Measurements from ENCODE around the gene UGT1A3.

The UGT1A3 gene

GRCh38 chr2:233810385-233810784 is 81.5 kb downstream of the UGT1A3 start:
- Histone ChIP-seq H3K27me3 (ENCODE audit: insufficient read depth, poor library complexity, severe bottlenecking) (no peaks in the 10 kb centered on the region), H3K27ac (replicated peaks) (no peak overlapping the region), H3K4me3 (replicated peaks; ENCODE audit: insufficient read depth, low read length) (no peak overlapping the region)
- DNase-seq (ENCODE audit: low read depth in 1 of 2, low spot score in 1 of 2) = no peak
- no peak for TF ChIP-seq REST (IDR thresholded peaks at IDR 0.05; ENCODE audit: insufficient replicate concordance, low read depth)
- TF ChIP-seq CTCF (IDR thresholded peaks at IDR 0.05; ENCODE audit: insufficient read depth, low read length) = no peak
- TF ChIP-seq SPI1 (IDR thresholded peaks at IDR 0.05; ENCODE audit: borderline replicate concordance, low read depth) = no peak
- no peak for TF ChIP-seq GABPA (IDR thresholded peaks at IDR 0.05; ENCODE audit: low read depth)
- TF ChIP-seq POLR2AphosphoS5 (IDR thresholded peaks at IDR 0.05; ENCODE audit: low read depth) = no peak

- Histone ChIP-seq H3K4me3 (replicated peaks; ENCODE audit: insufficient read depth, low read length) (no peak overlapping the region), H3K27ac (replicated peaks) (no peak overlapping the region), H3K27me3 (ENCODE audit: insufficient read depth, poor library complexity, severe bottlenecking) (no peaks in the 10 kb centered on the region)
- TF ChIP-seq GABPA (IDR thresholded peaks at IDR 0.05; ENCODE audit: low read depth) = no peak
- no peak for TF ChIP-seq REST (IDR thresholded peaks at IDR 0.05; ENCODE audit: insufficient replicate concordance, low read depth)
- TF ChIP-seq POLR2AphosphoS5 (IDR thresholded peaks at IDR 0.05; ENCODE audit: low read depth) = no peak
- TF ChIP-seq CTCF (IDR thresholded peaks at IDR 0.05; ENCODE audit: insufficient read depth, low read length) = no peak
- no peak for TF ChIP-seq SPI1 (IDR thresholded peaks at IDR 0.05; ENCODE audit: borderline replicate concordance, low read depth)
- DNase-seq (ENCODE audit: low read depth in 1 of 2, low spot score in 1 of 2) = no peak
These were observed 82.2 kb downstream of the UGT1A3 start for GRCh38 chr2:233811087-233811486.

- H3K27me3 ChIP-seq (ENCODE audit: insufficient read depth, poor library complexity, severe bottlenecking) = no peaks in the 10 kb centered on the region
- DNase-seq (ENCODE audit: low read depth in 1 of 2, low spot score in 1 of 2) = no peak
- H3K4me3 ChIP-seq (replicated peaks; ENCODE audit: insufficient read depth, low read length) = no peak overlapping the region
- H3K27ac ChIP-seq (replicated peaks) = no peak overlapping the region
- no peak for TF ChIP-seq CTCF (IDR thresholded peaks at IDR 0.05; ENCODE audit: insufficient read depth, low read length)
- no peak for TF ChIP-seq POLR2AphosphoS5 (IDR thresholded peaks at IDR 0.05; ENCODE audit: low read depth)
- no peak for TF ChIP-seq SPI1 (IDR thresholded peaks at IDR 0.05; ENCODE audit: borderline replicate concordance, low read depth)
- no peak for TF ChIP-seq REST (IDR thresholded peaks at IDR 0.05; ENCODE audit: insufficient replicate concordance, low read depth)
- TF ChIP-seq GABPA (IDR thresholded peaks at IDR 0.05; ENCODE audit: low read depth) = no peak
These were observed 82.9 kb downstream of the UGT1A3 start for GRCh38 chr2:233811732-233812131.
